GM12892 (cell line): ENCODE measurements around the gene CHRDL2.

Experiments used
- POLR2A ChIP-seq: IDR thresholded peaks from 2 replicates; pipeline ENCODE4 v1.6.1; 2011; ENCODE audit warnings: low read depth, low read length, control low read depth
- POLR2AphosphoS5 ChIP-seq: IDR thresholded peaks from 2 replicates; pipeline ENCODE4 v1.6.1; 2011; ENCODE audit warnings: low read depth, low read length, control low read depth

GRCh38 chr11:74646954-74647353 lies 84.3 kb downstream of the CHRDL2 start:
- TF ChIP-seq POLR2AphosphoS5 = no peak
- TF ChIP-seq POLR2A = no peak
